ENCODE measurements around the gene ZNF260.

DNA sequence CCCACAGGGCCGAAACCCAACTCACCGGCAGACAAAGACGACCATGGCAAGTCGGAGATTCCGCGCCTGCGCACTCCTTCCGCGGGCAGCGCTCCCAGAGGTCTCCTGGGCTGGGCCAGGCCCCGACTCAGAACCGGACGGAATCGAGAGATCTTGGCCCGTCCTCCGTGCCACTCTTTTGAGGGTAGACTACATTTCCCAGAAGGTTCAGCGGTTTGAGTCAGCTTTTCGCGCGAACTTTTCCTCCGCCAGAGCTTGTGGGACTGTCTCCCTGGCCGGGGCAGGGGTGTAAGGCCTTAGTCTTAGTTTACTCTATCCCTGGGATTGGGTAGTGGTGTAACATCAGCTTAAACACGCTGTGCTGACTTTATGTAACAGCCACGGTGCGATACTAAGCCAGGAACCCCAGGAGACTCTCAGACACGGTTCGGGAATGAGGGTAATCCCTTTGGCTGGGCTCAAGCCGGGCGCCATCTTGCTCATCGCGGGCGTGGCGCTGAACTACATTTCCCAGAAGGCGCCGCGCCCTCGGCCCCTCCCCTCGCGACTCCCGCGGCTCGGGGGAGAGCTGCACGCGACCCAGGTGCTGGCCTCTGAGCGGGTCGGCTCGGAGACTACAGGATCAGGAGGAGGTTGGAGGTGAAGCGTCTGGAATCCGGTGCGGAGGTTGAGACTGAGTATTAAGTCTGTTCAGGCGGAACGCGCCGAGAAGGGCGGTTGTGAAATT, at the start of gene ZNF260:
- TF ChIP-seq, protein P1, sequence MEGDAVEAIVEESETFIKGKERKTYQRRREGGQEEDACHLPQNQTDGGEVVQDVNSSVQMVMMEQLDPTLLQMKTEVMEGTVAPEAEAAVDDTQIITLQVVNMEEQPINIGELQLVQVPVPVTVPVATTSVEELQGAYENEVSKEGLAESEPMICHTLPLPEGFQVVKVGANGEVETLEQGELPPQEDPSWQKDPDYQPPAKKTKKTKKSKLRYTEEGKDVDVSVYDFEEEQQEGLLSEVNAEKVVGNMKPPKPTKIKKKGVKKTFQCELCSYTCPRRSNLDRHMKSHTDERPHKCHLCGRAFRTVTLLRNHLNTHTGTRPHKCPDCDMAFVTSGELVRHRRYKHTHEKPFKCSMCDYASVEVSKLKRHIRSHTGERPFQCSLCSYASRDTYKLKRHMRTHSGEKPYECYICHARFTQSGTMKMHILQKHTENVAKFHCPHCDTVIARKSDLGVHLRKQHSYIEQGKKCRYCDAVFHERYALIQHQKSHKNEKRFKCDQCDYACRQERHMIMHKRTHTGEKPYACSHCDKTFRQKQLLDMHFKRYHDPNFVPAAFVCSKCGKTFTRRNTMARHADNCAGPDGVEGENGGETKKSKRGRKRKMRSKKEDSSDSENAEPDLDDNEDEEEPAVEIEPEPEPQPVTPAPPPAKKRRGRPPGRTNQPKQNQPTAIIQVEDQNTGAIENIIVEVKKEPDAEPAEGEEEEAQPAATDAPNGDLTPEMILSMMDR (IDR thresholded peaks at IDR 0.05), result no peak
- TF ChIP-seq POLR2A (IDR thresholded peaks at IDR 0.05; ENCODE audit: low read length) (peak; percentile 86), RAD21 (conservative IDR thresholded peaks at IDR 0.05 in 1 of 2, IDR thresholded peaks at IDR 0.05 in 1 of 2) (no peak), POLR2AphosphoS2 (conservative IDR thresholded peaks at IDR 0.05; ENCODE audit: low read length) (no peak), RNF2 (IDR thresholded peaks at IDR 0.05; ENCODE audit: borderline replicate concordance, low read depth) (no peak), ELK1 (IDR thresholded peaks at IDR 0.05; ENCODE audit: low read depth, low read length) (no peak), REST (IDR thresholded peaks at IDR 0.05) (peak; percentile 64)

Measured in A549 (cell line).